CD4-positive, CD25-positive, alpha-beta regulatory T cell (primary cell): ENCODE measurements around the gene ASB7. TPM values are rescaled to one million over a fixed set of nuclear protein-coding genes. Genes with fewer than 3 reads are reported as not detected.
A peak's percentile ranks its signal among the peaks of the same experiment; 100 is the strongest.

Experiments used
- ATAC-seq, 2 donors: fragments of 150-1000 bp; cut with Tn5 transposase; one replicate each; pipeline ENCODE4 v1.10.0; 2021; ENCODE audit warnings: low read depth in 2 of 2, moderate number of reproducible peaks in 2 of 2, moderate library complexity in 1 of 2
- DNase-seq, 3 donors: peaks; one replicate each; pipeline versions ENCODE4 v3.0.0 to v3.0.0-alpha.2; 2012 to 2022; ENCODE audit warnings: mixed read lengths in 1 of 3
- H3K27ac ChIP-seq: one replicate; pipeline ENCODE4 v1.7.0; 2013; ENCODE audit warnings: mild to moderate bottlenecking, low read length; ENCODE audit not compliant: insufficient read depth, poor library complexity, severe bottlenecking
- H3K27me3 ChIP-seq: one replicate; pipeline ENCODE4 v1.7.0; 2013; ENCODE audit warnings: low read length; ENCODE audit not compliant: control insufficient read depth, insufficient read depth
- H3K36me3 ChIP-seq: one replicate; pipeline ENCODE4 v1.7.0; 2013; ENCODE audit warnings: mild to moderate bottlenecking, low read length, moderate library complexity; ENCODE audit not compliant: control insufficient read depth, insufficient read depth
- H3K4me1 ChIP-seq: 2 replicates; pipeline ENCODE4 v1.7.0; 2013; ENCODE audit warnings: mild to moderate bottlenecking, low read length; ENCODE audit not compliant: insufficient read depth, control insufficient read depth, poor library complexity, severe bottlenecking
- H3K4me3 ChIP-seq: one replicate; pipeline ENCODE4 v1.7.0; 2013; ENCODE audit warnings: low read depth, mild to moderate bottlenecking, low read length, moderate library complexity
- H3K9me3 ChIP-seq, 2 experiments: 1 replicate in 1 of 2; 2 replicates in 1 of 2; pipeline ENCODE4 v1.7.0; 2013; ENCODE audit warnings: low read length in 2 of 2, mild to moderate bottlenecking in 1 of 2, moderate library complexity in 1 of 2; ENCODE audit not compliant: control insufficient read depth in 2 of 2
- H3K27ac Mint-ChIP-seq, 3 donors: one replicate each; pipeline ENCODE4 v1.8.0; 2020 to 2022; ENCODE audit warnings: mild to moderate bottlenecking in 3 of 3, mixed read lengths in 3 of 3, moderate library complexity in 2 of 3
- H3K27me3 Mint-ChIP-seq: one replicate; pipeline ENCODE4 v1.8.0; 2022; ENCODE audit warnings: mild to moderate bottlenecking, mixed read lengths
- H3K36me3 Mint-ChIP-seq: one replicate; pipeline ENCODE4 v1.8.0; 2020; ENCODE audit warnings: mixed read lengths
- H3K4me1 Mint-ChIP-seq, 4 donors: one replicate each; pipeline ENCODE4 v1.8.0; 2020 to 2022; ENCODE audit warnings: mixed read lengths in 4 of 4, mild to moderate bottlenecking in 1 of 4
- H3K4me3 Mint-ChIP-seq, 4 donors: one replicate each; pipeline ENCODE4 v1.8.0; 2020 to 2022; ENCODE audit warnings: mild to moderate bottlenecking in 4 of 4, mixed read lengths in 4 of 4, moderate library complexity in 3 of 4
- H3K9me3 Mint-ChIP-seq, 7 donors: one replicate each; pipeline ENCODE4 v1.8.0; 2020 to 2022; ENCODE audit warnings: mixed read lengths in 7 of 7, mild to moderate bottlenecking in 3 of 7, moderate library complexity in 2 of 7
- polyA plus RNA-seq, 4 donors: library from polyadenylated mRNA; unstranded; fragments of 300-500 nt; fragmentation: Illumina TruSeq; gene quantifications; one replicate each; pipeline ENCODE4 v1.2.3, GENCODE V29; 2021
- total RNA-seq: library from RNA; stranded (reverse); gene quantifications from one replicate; pipeline ENCODE4 v1.2.3, GENCODE V29; 2022

Gene ASB7
- total and polyA plus RNA-seq, 5 donors from 2014 or later, result 10.5 to 20.3 (median 13.5) TPM

DNA sequence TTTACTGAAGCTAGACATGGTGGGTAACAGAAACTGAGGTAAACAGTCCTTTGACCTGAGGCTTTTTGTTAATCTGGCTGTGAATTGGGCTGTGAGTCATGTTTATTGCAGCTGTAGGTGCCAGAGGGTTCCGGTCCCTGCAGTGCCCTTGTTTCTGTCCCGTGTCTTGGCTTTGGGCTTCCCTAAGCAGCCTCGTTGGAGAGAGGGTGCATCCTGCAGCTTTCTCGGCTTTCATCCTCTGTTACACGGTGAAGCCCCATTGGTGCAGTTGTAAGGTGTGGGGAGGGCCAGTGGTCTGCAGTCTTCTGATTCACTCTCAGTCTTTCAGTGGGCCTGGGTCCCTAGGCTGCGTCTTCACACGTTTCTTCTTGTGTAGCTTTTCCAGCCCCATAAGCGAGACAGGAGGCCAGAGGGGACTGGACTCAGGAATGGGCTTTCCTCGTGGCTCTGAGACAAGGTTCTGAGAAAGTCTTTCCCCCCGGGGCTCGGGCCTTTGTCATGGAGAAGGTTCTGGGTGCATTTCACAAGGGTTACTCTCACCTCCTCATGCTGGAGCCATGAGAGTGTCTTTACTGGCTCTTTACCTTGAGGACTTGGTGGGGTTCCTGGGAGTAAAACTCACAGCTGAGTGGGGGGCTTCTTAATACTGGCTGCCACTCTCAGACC lies 33.1 kb downstream of the ASB7 start:
- Mint-ChIP-seq H3K27ac (peak overlapping the region; percentile 52 to 76 (median 57)), H3K4me1 (peaks cover 15 to 76% (median 53%) of the 10 kb centered on the region in 4 donors), H3K27me3 (no peaks in the 10 kb centered on the region), H3K4me3 (no peak overlapping the region), H3K36me3 (peaks cover 44% of the 10 kb centered on the region), H3K9me3 (no peaks in the 10 kb centered on the region)
- H3K36me3 ChIP-seq, result peaks cover 21% of the 10 kb centered on the region
- no peak overlapping the region for H3K4me3 ChIP-seq
- no peaks in the 10 kb centered on the region for H3K27me3 ChIP-seq
- H3K9me3 ChIP-seq, result no peaks in the 10 kb centered on the region
- peaks cover 8% of the 10 kb centered on the region for H3K4me1 ChIP-seq
- H3K27ac ChIP-seq, result no peak overlapping the region
- DNase-seq (no peak), ATAC-seq (no peak)

DNA sequence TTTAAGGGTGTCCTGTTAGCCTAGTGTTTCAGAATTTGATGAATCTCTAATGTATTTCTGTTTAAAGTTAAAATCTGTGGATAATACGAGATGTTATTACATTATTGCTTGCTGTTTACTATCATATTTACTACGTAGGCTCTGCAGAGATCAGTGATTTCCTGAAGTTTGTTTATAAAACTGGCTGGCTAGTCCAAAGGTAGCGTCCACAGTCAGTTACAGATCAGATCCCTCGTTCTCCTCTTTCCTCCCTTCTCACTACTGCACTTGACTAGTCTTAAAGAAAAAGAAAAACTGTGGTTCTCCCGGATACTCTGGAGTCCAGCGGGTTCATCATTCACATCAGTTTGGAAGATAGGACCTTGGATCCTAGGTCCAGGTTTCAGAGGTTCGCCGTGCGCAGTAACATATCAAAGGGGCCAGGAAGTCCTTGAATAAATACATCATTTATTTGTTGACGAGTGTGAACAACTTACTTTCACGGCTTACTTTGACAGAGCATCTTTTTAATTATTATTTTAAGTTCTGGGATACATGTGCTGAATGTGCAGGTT lies 35.9 kb downstream of the ASB7 start:
- H3K36me3 Mint-ChIP-seq, result peaks cover 26% of the 10 kb centered on the region
- no peaks in the 10 kb centered on the region for H3K9me3 ChIP-seq
- no peak overlapping the region for H3K4me3 ChIP-seq
- peaks cover 8% of the 10 kb centered on the region for H3K4me1 ChIP-seq
- H3K4me1 Mint-ChIP-seq, result peaks cover 25 to 75% (median 57%) of the 10 kb centered on the region in 4 donors
- H3K27ac ChIP-seq, result no peak overlapping the region
- H3K27me3 Mint-ChIP-seq, result no peaks in the 10 kb centered on the region
- no peaks in the 10 kb centered on the region for H3K9me3 Mint-ChIP-seq
- peak overlapping the region in 1 of 3 donors; percentile 91 for H3K27ac Mint-ChIP-seq
- H3K36me3 ChIP-seq, result no peaks in the 10 kb centered on the region
- no peak for DNase-seq
- no peak overlapping the region for H3K4me3 Mint-ChIP-seq
- no peak for ATAC-seq
- H3K27me3 ChIP-seq, result no peaks in the 10 kb centered on the region

DNA sequence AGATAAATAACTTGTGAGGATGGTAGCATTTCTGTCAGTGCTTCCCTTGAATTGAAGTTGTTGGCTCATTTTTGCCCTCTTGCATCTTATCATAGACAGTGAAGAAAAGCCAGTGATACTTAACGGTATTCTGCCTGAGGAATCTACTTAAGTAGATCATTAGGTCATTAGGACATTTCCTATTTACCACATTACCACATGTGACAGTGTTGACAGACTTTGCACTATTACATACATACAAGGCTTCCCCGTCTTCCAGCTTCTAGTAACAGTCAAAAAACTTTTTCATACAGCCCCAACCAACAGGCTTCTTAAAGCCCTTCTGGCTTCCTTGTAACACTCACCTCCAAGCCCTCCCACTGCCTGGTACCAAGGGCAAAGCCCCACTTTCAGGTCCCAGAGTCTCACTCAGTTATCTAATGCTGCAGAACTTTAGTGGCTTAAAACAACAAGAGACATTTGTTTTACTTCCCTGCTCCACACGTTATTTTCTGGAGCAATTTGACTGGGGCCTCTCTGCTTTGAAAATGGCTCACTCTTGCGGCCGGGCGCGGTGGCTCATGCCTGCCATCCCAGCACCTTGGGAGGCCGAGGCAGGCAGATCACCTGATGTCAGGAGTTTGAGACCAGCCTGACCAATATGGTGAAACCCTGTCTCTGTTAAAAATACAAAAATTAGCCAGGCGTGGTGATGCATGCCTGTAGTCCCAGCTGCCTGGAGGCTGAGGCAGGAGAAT lies 40.0 kb downstream of the ASB7 start:
- H3K4me3 Mint-ChIP-seq, result no peak overlapping the region
- H3K9me3 ChIP-seq, result no peaks in the 10 kb centered on the region
- H3K27ac ChIP-seq, result no peak overlapping the region
- no peak overlapping the region for H3K4me3 ChIP-seq
- H3K27ac Mint-ChIP-seq, result peak overlapping the region in 2 of 3 donors; percentile 5 to 20
- ATAC-seq (no peak), DNase-seq (no peak)
- H3K4me1 Mint-ChIP-seq, result peaks cover 43 to 51% (median 48%) of the 10 kb centered on the region in 4 donors
- no peaks in the 10 kb centered on the region for H3K9me3 Mint-ChIP-seq
- no peaks in the 10 kb centered on the region for H3K4me1 ChIP-seq
- H3K36me3 ChIP-seq, result no peaks in the 10 kb centered on the region
- no peaks in the 10 kb centered on the region for H3K27me3 ChIP-seq
- H3K36me3 Mint-ChIP-seq, result peaks cover 11% of the 10 kb centered on the region
- H3K27me3 Mint-ChIP-seq, result no peaks in the 10 kb centered on the region

DNA sequence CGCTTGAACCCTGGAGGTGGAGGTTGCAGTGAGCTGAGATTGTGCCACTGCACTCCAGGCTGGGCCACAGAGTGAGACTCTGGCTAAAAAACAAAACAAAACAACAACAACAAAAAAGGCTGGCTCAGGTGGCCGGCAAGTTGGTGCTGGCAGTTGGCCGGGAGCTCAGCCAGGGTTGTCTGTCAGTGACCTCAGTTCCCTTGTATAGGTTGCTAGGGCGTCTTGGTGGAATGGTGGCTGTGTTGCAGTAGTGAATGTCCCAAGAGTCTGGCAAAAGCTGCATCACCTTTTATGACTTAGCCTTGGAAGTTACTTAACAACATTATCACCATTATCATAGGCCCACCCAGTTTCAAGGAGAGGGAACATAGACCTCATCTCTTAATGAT lies 40.6 kb downstream of the ASB7 start:
- Histone ChIP-seq H3K4me3 (no peak overlapping the region), H3K27me3 (no peaks in the 10 kb centered on the region), H3K4me1 (no peaks in the 10 kb centered on the region), H3K27ac (no peak overlapping the region), H3K9me3 (no peaks in the 10 kb centered on the region), H3K36me3 (peaks cover 6% of the 10 kb centered on the region)
- ATAC-seq (no peak), DNase-seq (no peak)
- peaks cover 10% of the 10 kb centered on the region for H3K36me3 Mint-ChIP-seq
- no peak overlapping the region for H3K27ac Mint-ChIP-seq
- H3K4me1 Mint-ChIP-seq, result peaks cover 40 to 50% (median 47%) of the 10 kb centered on the region in 4 donors
- H3K27me3 Mint-ChIP-seq, result no peaks in the 10 kb centered on the region
- no peak overlapping the region for H3K4me3 Mint-ChIP-seq
- no peaks in the 10 kb centered on the region for H3K9me3 Mint-ChIP-seq

DNA sequence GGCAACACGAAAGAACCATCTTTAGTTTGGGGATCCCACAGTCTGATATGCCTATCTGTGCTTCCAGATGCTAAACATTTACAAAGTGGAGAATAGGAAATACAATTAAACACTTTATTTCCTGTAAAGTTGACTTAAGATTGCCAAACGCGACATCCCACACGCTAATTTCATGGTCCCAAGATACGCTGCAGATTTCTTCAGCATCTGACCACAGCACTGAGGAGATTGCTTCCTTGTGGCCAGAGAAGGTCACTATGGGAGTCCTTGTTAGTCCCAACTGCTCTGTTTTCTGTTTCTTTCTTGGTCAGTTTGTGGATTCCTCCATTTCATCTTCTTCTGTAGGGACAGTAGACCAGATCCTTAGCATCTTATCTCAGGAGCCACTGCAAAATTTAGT lies 43.3 kb downstream of the ASB7 start:
- H3K27ac ChIP-seq, result no peak overlapping the region
- H3K36me3 Mint-ChIP-seq, result peaks cover 5% of the 10 kb centered on the region
- H3K9me3 Mint-ChIP-seq, result no peaks in the 10 kb centered on the region
- no peaks in the 10 kb centered on the region for H3K27me3 ChIP-seq
- peak overlapping the region in 1 of 3 donors; percentile 8 for H3K27ac Mint-ChIP-seq
- DNase-seq, result no peak
- H3K9me3 ChIP-seq, result no peaks in the 10 kb centered on the region
- H3K27me3 Mint-ChIP-seq, result no peaks in the 10 kb centered on the region
- no peak overlapping the region for H3K4me3 ChIP-seq
- H3K4me1 Mint-ChIP-seq, result peaks cover 24 to 43% (median 33%) of the 10 kb centered on the region in 4 donors
- no peak overlapping the region for H3K4me3 Mint-ChIP-seq
- H3K4me1 ChIP-seq, result no peaks in the 10 kb centered on the region
- no peak for ATAC-seq
- H3K36me3 ChIP-seq, result peaks cover 21% of the 10 kb centered on the region

DNA sequence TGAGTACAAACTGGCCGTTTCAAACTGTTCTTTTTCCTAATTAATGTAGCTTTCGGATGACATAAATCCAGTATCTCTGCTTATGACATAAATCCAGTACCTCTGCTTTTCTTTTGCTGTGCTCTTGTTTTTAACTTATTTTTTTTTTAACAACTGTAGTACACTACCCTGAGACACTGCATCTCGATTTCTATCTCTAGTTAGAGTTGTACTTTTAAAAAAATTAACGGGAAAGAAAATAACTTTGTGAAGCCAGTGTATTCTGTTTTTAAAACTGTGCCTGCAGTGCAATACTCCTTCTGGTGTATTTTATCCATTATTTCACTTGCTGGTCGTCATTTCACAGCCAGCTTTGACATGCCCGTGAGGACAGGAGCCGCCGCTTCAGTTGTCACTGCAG lies 46.6 kb downstream of the ASB7 start:
- Mint-ChIP-seq H3K36me3 (peaks cover 5% of the 10 kb centered on the region), H3K4me1 (peaks cover 6 to 30% (median 13%) of the 10 kb centered on the region in 4 donors), H3K27ac (no peak overlapping the region), H3K9me3 (no peaks in the 10 kb centered on the region), H3K4me3 (no peak overlapping the region), H3K27me3 (no peaks in the 10 kb centered on the region)
- DNase-seq (no peak), ATAC-seq (no peak)
- no peaks in the 10 kb centered on the region for H3K4me1 ChIP-seq
- no peak overlapping the region for H3K4me3 ChIP-seq
- no peaks in the 10 kb centered on the region for H3K27me3 ChIP-seq
- H3K9me3 ChIP-seq, result no peaks in the 10 kb centered on the region
- H3K27ac ChIP-seq, result no peak overlapping the region
- H3K36me3 ChIP-seq, result peaks cover 32% of the 10 kb centered on the region

DNA sequence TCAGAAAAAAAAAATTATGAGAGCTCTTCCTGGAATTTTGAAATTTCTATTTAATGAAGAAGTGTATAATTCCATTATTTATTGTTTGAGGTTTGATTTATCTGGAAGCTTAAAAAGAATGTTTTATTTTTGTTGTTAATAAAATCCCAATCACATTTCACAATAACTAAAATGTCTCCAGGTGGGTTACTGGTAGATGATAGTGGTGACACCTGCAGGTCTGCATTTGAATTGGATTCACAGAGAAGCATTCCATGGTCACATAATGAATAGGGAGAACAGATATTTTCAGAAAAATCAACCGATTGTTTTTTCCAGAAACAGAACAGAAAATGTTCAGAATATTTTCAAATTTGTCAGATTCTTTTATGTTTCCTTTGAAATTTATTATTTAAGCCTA lies 48.3 kb downstream of the ASB7 start:
- peaks cover 5% of the 10 kb centered on the region for H3K36me3 Mint-ChIP-seq
- peaks cover 0 to under 1% (median 0%) of the 10 kb centered on the region in 7 donors for H3K9me3 Mint-ChIP-seq
- no peak overlapping the region for H3K4me3 Mint-ChIP-seq
- ATAC-seq, result no peak
- Histone ChIP-seq H3K27ac (no peak overlapping the region), H3K27me3 (no peaks in the 10 kb centered on the region), H3K4me1 (no peaks in the 10 kb centered on the region), H3K4me3 (no peak overlapping the region), H3K9me3 (no peaks in the 10 kb centered on the region), H3K36me3 (peaks cover 32% of the 10 kb centered on the region)
- no peaks in the 10 kb centered on the region for H3K27me3 Mint-ChIP-seq
- H3K27ac Mint-ChIP-seq, result no peak overlapping the region
- H3K4me1 Mint-ChIP-seq, result peaks cover 0 to 21% (median 8%) of the 10 kb centered on the region in 4 donors
- DNase-seq, result no peak
